ENCODE results near the gene ISCA2.

DNA sequence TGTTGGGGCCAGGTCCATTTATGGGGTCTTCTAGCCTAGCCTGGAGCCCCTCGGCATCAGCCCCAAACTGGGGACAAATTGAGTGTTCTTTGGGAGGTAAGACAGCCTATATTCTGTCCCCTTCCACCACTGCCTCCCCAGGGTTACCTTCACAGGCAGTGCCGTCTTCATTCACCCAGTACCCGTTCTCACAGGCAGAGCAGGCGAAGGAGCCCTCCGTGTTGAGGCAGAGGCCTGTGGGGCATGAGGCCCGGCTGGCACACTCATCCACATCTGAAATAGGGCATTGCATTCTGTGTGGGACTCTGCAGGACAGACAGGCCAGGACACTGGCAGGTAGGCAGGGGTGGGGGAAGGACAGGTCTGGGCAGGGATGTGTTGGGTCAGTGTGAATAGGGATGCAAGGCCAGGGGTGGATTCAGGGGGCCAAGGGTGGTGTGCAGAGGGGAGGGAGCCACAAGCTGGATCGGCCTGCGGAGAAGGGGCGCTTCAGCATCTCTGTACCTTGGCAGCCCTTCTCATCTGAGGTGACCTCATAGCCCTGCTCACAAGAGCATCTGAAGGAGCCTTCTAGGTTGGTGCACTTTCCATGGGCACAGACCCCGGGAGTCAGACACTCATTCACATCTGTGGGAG lies 16.1 kb downstream of the ISCA2 start:
- TF ChIP-seq, protein P1, sequence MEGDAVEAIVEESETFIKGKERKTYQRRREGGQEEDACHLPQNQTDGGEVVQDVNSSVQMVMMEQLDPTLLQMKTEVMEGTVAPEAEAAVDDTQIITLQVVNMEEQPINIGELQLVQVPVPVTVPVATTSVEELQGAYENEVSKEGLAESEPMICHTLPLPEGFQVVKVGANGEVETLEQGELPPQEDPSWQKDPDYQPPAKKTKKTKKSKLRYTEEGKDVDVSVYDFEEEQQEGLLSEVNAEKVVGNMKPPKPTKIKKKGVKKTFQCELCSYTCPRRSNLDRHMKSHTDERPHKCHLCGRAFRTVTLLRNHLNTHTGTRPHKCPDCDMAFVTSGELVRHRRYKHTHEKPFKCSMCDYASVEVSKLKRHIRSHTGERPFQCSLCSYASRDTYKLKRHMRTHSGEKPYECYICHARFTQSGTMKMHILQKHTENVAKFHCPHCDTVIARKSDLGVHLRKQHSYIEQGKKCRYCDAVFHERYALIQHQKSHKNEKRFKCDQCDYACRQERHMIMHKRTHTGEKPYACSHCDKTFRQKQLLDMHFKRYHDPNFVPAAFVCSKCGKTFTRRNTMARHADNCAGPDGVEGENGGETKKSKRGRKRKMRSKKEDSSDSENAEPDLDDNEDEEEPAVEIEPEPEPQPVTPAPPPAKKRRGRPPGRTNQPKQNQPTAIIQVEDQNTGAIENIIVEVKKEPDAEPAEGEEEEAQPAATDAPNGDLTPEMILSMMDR (IDR thresholded peaks at IDR 0.05; ENCODE audit: borderline replicate concordance, extremely low read depth, low read length, poor library complexity, severe bottlenecking): no peak
- TF ChIP-seq EZH2 (IDR thresholded peaks at IDR 0.05; ENCODE audit: borderline replicate concordance, low read depth, low read length, severe bottlenecking): no peak
